GM23248 (cell line): ENCODE measurements around the gene CNOT10. TPM values are rescaled to one million over a fixed set of nuclear protein-coding genes. Genes with fewer than 3 reads are reported as not detected.

ENCODE experiments used
- DNase-seq: peaks from one replicate; pipeline ENCODE4 v3.0.0-alpha.2; 2015
- H2AFZ ChIP-seq: fragments of 200-600 bp; sonication (generic); 2 replicates; pipeline ENCODE4 v1.6.1; 2016; ENCODE audit warnings: antibody characterized with exemption
- H3F3A ChIP-seq: fragments of 200-600 bp; sonication (generic); 2 replicates; pipeline ENCODE4 v1.6.1; 2016; ENCODE audit warnings: mild to moderate bottlenecking, antibody characterized with exemption, mixed run types; ENCODE audit not compliant: insufficient read depth
- H3K27ac ChIP-seq: fragments of 200-600 bp; sonication (generic); 2 replicates; pipeline ENCODE4 v1.5.1; 2016; ENCODE audit warnings: mild to moderate bottlenecking
- H3K27me3 ChIP-seq: fragments of 200-600 bp; sonication (generic); replicated peaks from 2 replicates; pipeline ENCODE4 v1.6.1; 2016; ENCODE audit warnings: mild to moderate bottlenecking; ENCODE audit not compliant: insufficient read depth
- H3K36me3 ChIP-seq: fragments of 200-600 bp; sonication (generic); 2 replicates; pipeline ENCODE4 v1.6.1; 2016; ENCODE audit warnings: low read depth, mild to moderate bottlenecking
- H3K4me1 ChIP-seq: fragments of 200-600 bp; sonication (generic); 2 replicates; pipeline ENCODE4 v1.6.1; 2016; ENCODE audit warnings: mild to moderate bottlenecking; ENCODE audit not compliant: insufficient read depth
- H3K4me2 ChIP-seq: fragments of 200-600 bp; sonication (generic); one replicate; pipeline ENCODE4 v1.6.1; 2016; ENCODE audit warnings: mild to moderate bottlenecking; ENCODE audit not compliant: unreplicated experiment
- H3K4me3 ChIP-seq: fragments of 200-600 bp; sonication (generic); 2 replicates; pipeline ENCODE4 v1.5.1; 2016; ENCODE audit warnings: mild to moderate bottlenecking
- H3K79me2 ChIP-seq: fragments of 200-600 bp; sonication (generic); 2 replicates; pipeline ENCODE4 v1.6.1; 2016; ENCODE audit warnings: mild to moderate bottlenecking; ENCODE audit not compliant: insufficient read depth
- H3K9ac ChIP-seq: fragments of 200-600 bp; sonication (generic); 2 replicates; pipeline ENCODE4 v1.6.1; 2016; ENCODE audit warnings: mild to moderate bottlenecking
- H3K9me2 ChIP-seq: fragments of 200-600 bp; sonication (generic); 2 replicates; pipeline ENCODE4 v1.6.1; 2016; ENCODE audit warnings: mixed run types, mild to moderate bottlenecking, moderate library complexity; ENCODE audit not compliant: insufficient read depth
- H3K9me3 ChIP-seq: fragments of 200-600 bp; sonication (generic); one replicate; pipeline ENCODE4 v1.6.1; 2017; ENCODE audit warnings: low read depth
- H4K20me1 ChIP-seq: fragments of 200-600 bp; sonication (generic); 2 replicates; pipeline ENCODE4 v1.6.0; 2016; ENCODE audit not compliant: insufficient read depth
- EZH2 ChIP-seq: fragments of 200-600 bp; sonication (generic); IDR thresholded peaks from 2 replicates; pipeline ENCODE4 v1.6.1; 2018; ENCODE audit warnings: antibody characterized with exemption, mild to moderate bottlenecking; ENCODE audit not compliant: insufficient read depth, poor library complexity, severe bottlenecking
- EZH2phosphoT487 ChIP-seq: fragments of 200-600 bp; sonication (generic); IDR thresholded peaks from 2 replicates; pipeline ENCODE4 v1.6.1; 2018; ENCODE audit warnings: antibody characterized with exemption, moderate library complexity, mild to moderate bottlenecking, low read depth; ENCODE audit not compliant: insufficient read depth
- WGBS, 2 experiments: methylation state at CpG; one replicate each; pipeline ENCODE4 v1.1.6; 2015 to 2017; ENCODE audit warnings: low lambda C conversion rate in 2 of 2, low coverage in 1 of 2; ENCODE audit errors: missing lambda C conversion rate in 2 of 2; 5-methylcytosine and 5-hydroxymethylcytosine counted together
- in situ Hi-C: fragments of 300-500 bp; cut with MboI; formaldehyde crosslinking; loops from 2 replicates; pipeline ENCODE4 v1.15.0; 2020
- polyA plus RNA-seq: library from polyadenylated mRNA; unstranded; fragments of >200 nt; fragmentation: Nextera tagmentation; extraction: Ambion mirVana; gene quantifications from 2 replicates; pipeline ENCODE4 v1.2.1, GENCODE V29; 2016
- total RNA-seq: library from RNA; depleted of rRNA; stranded (reverse); fragments of >200 nt; shearing (Covaris generic); gene quantifications from 2 replicates; pipeline ENCODE4 v1.2.3, GENCODE V29; 2014

CNOT10 gene
- total and polyA plus RNA-seq, 2 experiments from 2014 or later = 18.3 to 19.5 TPM

GRCh38 chr3:32685543-32686185 lies 676 bp downstream of the CNOT10 start:
- TF ChIP-seq EZH2phosphoT487 = no peak
- no peak for TF ChIP-seq EZH2
- in situ Hi-C loops = no loop called here
- H3K4me2 ChIP-seq = peak overlapping the region; percentile 81

GRCh38 chr3:32686713-32687112 lies 1.7 kb downstream of the CNOT10 start:
- H3K27me3 ChIP-seq = no peaks in the 10 kb centered on the region

More at GRCh38 chr3:32685543-32686185, 676 bp downstream of the CNOT10 start:
- Histone ChIP-seq H3F3A (0 out of 2 replicates have a peak, but pooled peaks cover 3% of the 10 kb centered on the region), H3K27me3 (no peaks in the 10 kb centered on the region), H2AFZ (peak overlapping the region; percentile 93), H3K4me1 (peaks cover 13% of the 10 kb centered on the region), H3K27ac (peak overlapping the region; percentile 62), H3K9me2 (no peaks in the 10 kb centered on the region), H3K36me3 (no peaks in the 10 kb centered on the region), H3K9me3 (no peaks in the 10 kb centered on the region), H4K20me1 (no peaks in the 10 kb centered on the region), H3K79me2 (peaks cover 55% of the 10 kb centered on the region), H3K4me3 (peak overlapping the region; percentile 74), H3K9ac (peak overlapping the region; percentile 76)
- DNase-seq = peak; percentile 66
- 1% methylated on average over 20 to 26 of the region's 26 CpGs for WGBS, 2 experiments

GRCh38 chr3:32691847-32692246 lies 6.9 kb downstream of the CNOT10 start:
- H4K20me1 ChIP-seq = no peaks in the 10 kb centered on the region
- H3K27ac ChIP-seq = no peak overlapping the region
- H3K4me2 ChIP-seq = no peak overlapping the region
- peaks cover 99% of the 10 kb centered on the region for H3K79me2 ChIP-seq
- in situ Hi-C loops = no loop called here
- no peak overlapping the region for H3K9ac ChIP-seq
- H3K4me3 ChIP-seq = no peak overlapping the region
- 0 out of 2 replicates have a peak, but pooled peaks cover under 1% of the 10 kb centered on the region for H3F3A ChIP-seq
- TF ChIP-seq EZH2 (no peak), EZH2phosphoT487 (no peak)
- no peak overlapping the region for H2AFZ ChIP-seq
- no peaks in the 10 kb centered on the region for H3K9me3 ChIP-seq
- no peak for DNase-seq
- H3K9me2 ChIP-seq = no peaks in the 10 kb centered on the region
- peaks cover 3% of the 10 kb centered on the region; the same call in 1 of the 2 replicates for H3K4me1 ChIP-seq
- 0 out of 2 replicates have a peak, but pooled peaks cover 4% of the 10 kb centered on the region for H3K36me3 ChIP-seq
- H3K27me3 ChIP-seq = no peaks in the 10 kb centered on the region
- 97 to 100% methylated on average over 4 of the region's 4 CpGs for WGBS, 2 experiments

More at GRCh38 chr3:32686713-32687112, 1.7 kb downstream of the CNOT10 start:
- DNase-seq = peak; percentile 10
- Histone ChIP-seq H3K79me2 (peaks cover 65% of the 10 kb centered on the region), H3K4me1 (peaks cover 13% of the 10 kb centered on the region), H3K36me3 (no peaks in the 10 kb centered on the region), H3K9me3 (no peaks in the 10 kb centered on the region), H4K20me1 (no peaks in the 10 kb centered on the region), H3K4me2 (peak overlapping the region; percentile 81), H3K27ac (no peak overlapping the region), H3K9ac (no peak overlapping the region), H2AFZ (no peak overlapping the region), H3F3A (0 out of 2 replicates have a peak, but pooled peaks cover 3% of the 10 kb centered on the region), H3K4me3 (peak overlapping the region; percentile 74), H3K9me2 (no peaks in the 10 kb centered on the region)
- in situ Hi-C loops = no loop called here
- TF ChIP-seq EZH2 (no peak), EZH2phosphoT487 (no peak)
- 96 to 97% methylated on average over 3 of the region's 3 CpGs for WGBS, 2 experiments

GRCh38 chr3:32696523-32696922 lies 11.5 kb downstream of the CNOT10 start:
- H3K79me2 ChIP-seq = peaks cover 96% of the 10 kb centered on the region
- no peaks in the 10 kb centered on the region for H4K20me1 ChIP-seq
- H3K9ac ChIP-seq = no peak overlapping the region
- H3K4me3 ChIP-seq = no peak overlapping the region
- H3K27me3 ChIP-seq = no peaks in the 10 kb centered on the region
- WGBS, 2 experiments = 98% methylated on average over 3 of the region's 3 CpGs
- TF ChIP-seq EZH2 (no peak), EZH2phosphoT487 (no peak)
- no peak overlapping the region for H3K27ac ChIP-seq
- in situ Hi-C loops = no loop called here
- no peaks in the 10 kb centered on the region for H3K9me3 ChIP-seq
- DNase-seq = no peak
- no peaks in the 10 kb centered on the region for H3K9me2 ChIP-seq
- H3K36me3 ChIP-seq = 0 out of 2 replicates have a peak, but pooled peaks cover 4% of the 10 kb centered on the region
- H3K4me2 ChIP-seq = no peak overlapping the region
- H2AFZ ChIP-seq = no peak overlapping the region
- no peaks in the 10 kb centered on the region for H3F3A ChIP-seq
- H3K4me1 ChIP-seq = no peaks in the 10 kb centered on the region
